DOHH2 (cell line): ENCODE results near the gene ZNF248.

Experiments
- H3F3A ChIP-seq: fragments of 200-600 bp; sonication (generic), shearing (Covaris generic); 2 replicates; pipeline ENCODE4 v1.6.0; 2016; ENCODE audit warnings: antibody characterized with exemption, mild to moderate bottlenecking; ENCODE audit not compliant: control insufficient read depth, insufficient read depth
- H3K27ac ChIP-seq: fragments of 200-600 bp; sonication (generic); 2 replicates; pipeline ENCODE4 v1.5.1; 2014; ENCODE audit warnings: low read depth, mild to moderate bottlenecking, low read length, moderate library complexity
- H3K27me3 ChIP-seq: fragments of 200-600 bp; sonication (generic); 2 replicates; pipeline ENCODE4 v1.6.1; 2014; ENCODE audit warnings: mild to moderate bottlenecking, low read length, mixed read lengths; ENCODE audit not compliant: control insufficient read depth
- H3K36me3 ChIP-seq: fragments of 200-600 bp; sonication (generic); 2 replicates; pipeline ENCODE4 v1.6.1; 2014; ENCODE audit warnings: mild to moderate bottlenecking, low read length, moderate library complexity, mixed read lengths; ENCODE audit not compliant: control insufficient read depth
- H3K4me1 ChIP-seq: fragments of 200-600 bp; sonication (generic); 2 replicates; pipeline ENCODE4 v1.6.1; 2014; ENCODE audit warnings: mild to moderate bottlenecking, low read length, mixed read lengths; ENCODE audit not compliant: control insufficient read depth
- H3K4me2 ChIP-seq: fragments of 200-600 bp; sonication (generic); 2 replicates; pipeline ENCODE4 v1.6.0; 2014; ENCODE audit warnings: mild to moderate bottlenecking, low read length, moderate library complexity
- H3K4me3 ChIP-seq: fragments of 200-600 bp; sonication (generic); 2 replicates; pipeline ENCODE4 v1.5.1; 2014; ENCODE audit warnings: mild to moderate bottlenecking, low read length, mixed read lengths
- H3K79me2 ChIP-seq: fragments of 200-600 bp; sonication (generic); 2 replicates; pipeline ENCODE4 v1.6.1; 2014; ENCODE audit warnings: mild to moderate bottlenecking, low read length, mixed read lengths; ENCODE audit not compliant: control insufficient read depth
- H3K9me2 ChIP-seq: fragments of 200-600 bp; sonication (generic); replicated peaks from 2 replicates; pipeline ENCODE4 v1.6.1; 2014; ENCODE audit warnings: mild to moderate bottlenecking, low read length, mixed read lengths; ENCODE audit not compliant: control insufficient read depth
- H3K9me3 ChIP-seq: fragments of 200-600 bp; sonication (generic); 2 replicates; pipeline ENCODE4 v1.6.1; 2014; ENCODE audit warnings: antibody characterized with exemption, low read length, mixed read lengths; ENCODE audit not compliant: control insufficient read depth, insufficient read depth
- H4K20me1 ChIP-seq: fragments of 200-600 bp; sonication (generic); 2 replicates; pipeline ENCODE4 v1.6.0; 2014; ENCODE audit warnings: low read depth, mild to moderate bottlenecking, antibody characterized with exemption, low read length, moderate library complexity; ENCODE audit not compliant: control insufficient read depth, insufficient read depth
- CTCF ChIP-seq: fragments of 200-600 bp; sonication (generic); IDR thresholded peaks from one replicate; pipeline ENCODE4 v1.5.1; 2014; ENCODE audit warnings: antibody characterized with exemption, mild to moderate bottlenecking, low read depth, low read length; ENCODE audit not compliant: poor library complexity, severe bottlenecking
- EZH2phosphoT487 ChIP-seq: fragments of 200-600 bp; sonication (generic); IDR thresholded peaks from 2 replicates; pipeline ENCODE4 v1.6.1; 2017; ENCODE audit warnings: borderline replicate concordance, mild to moderate bottlenecking, antibody characterized with exemption, low read length, moderate library complexity, mixed read lengths

ZNF248 gene

GRCh38 chr10:37821237-37821636, 36.2 kb downstream of the ZNF248 start:
- no peaks in the 10 kb centered on the region for H3K79me2 ChIP-seq
- no peaks in the 10 kb centered on the region for H3K4me1 ChIP-seq
- H3F3A ChIP-seq: no peaks in the 10 kb centered on the region
- H3K4me2 ChIP-seq: no peak overlapping the region
- TF ChIP-seq CTCF: no peak
- TF ChIP-seq EZH2phosphoT487: no peak
- H3K9me3 ChIP-seq: no peaks in the 10 kb centered on the region; the same call in 1 of the 2 replicates
- no peaks in the 10 kb centered on the region for H4K20me1 ChIP-seq
- H3K27ac ChIP-seq: no peak overlapping the region
- H3K27me3 ChIP-seq: no peaks in the 10 kb centered on the region
- no peaks in the 10 kb centered on the region for H3K9me2 ChIP-seq
- H3K36me3 ChIP-seq: no peaks in the 10 kb centered on the region
- H3K4me3 ChIP-seq: no peak overlapping the region

GRCh38 chr10:37819797-37820196, 37.6 kb downstream of the ZNF248 start:
- H3K27ac ChIP-seq: no peak overlapping the region
- no peaks in the 10 kb centered on the region for H3F3A ChIP-seq
- H3K27me3 ChIP-seq: no peaks in the 10 kb centered on the region
- no peaks in the 10 kb centered on the region for H3K36me3 ChIP-seq
- H3K4me3 ChIP-seq: no peak overlapping the region
- no peak overlapping the region for H3K4me2 ChIP-seq
- H4K20me1 ChIP-seq: no peaks in the 10 kb centered on the region
- no peaks in the 10 kb centered on the region; the same call in 1 of the 2 replicates for H3K9me3 ChIP-seq
- no peak for TF ChIP-seq CTCF
- no peak for TF ChIP-seq EZH2phosphoT487
- H3K4me1 ChIP-seq: no peaks in the 10 kb centered on the region
- no peaks in the 10 kb centered on the region for H3K9me2 ChIP-seq
- H3K79me2 ChIP-seq: no peaks in the 10 kb centered on the region

- Histone ChIP-seq H3K9me2 (no peaks in the 10 kb centered on the region), H3K27ac (no peak overlapping the region), H3K4me2 (no peak overlapping the region), H3K4me3 (no peak overlapping the region), H3K36me3 (no peaks in the 10 kb centered on the region), H3K4me1 (no peaks in the 10 kb centered on the region), H3K79me2 (no peaks in the 10 kb centered on the region), H3K9me3 (peaks cover 2% of the 10 kb centered on the region), H3K27me3 (no peaks in the 10 kb centered on the region), H4K20me1 (no peaks in the 10 kb centered on the region), H3F3A (no peaks in the 10 kb centered on the region)
- no peak for TF ChIP-seq EZH2phosphoT487
- no peak for TF ChIP-seq CTCF
Observed at GRCh38 chr10:37816290-37816689, 41.1 kb downstream of the ZNF248 start.

- H3K4me3 ChIP-seq: no peak overlapping the region
- H3K27ac ChIP-seq: no peak overlapping the region
- H3K27me3 ChIP-seq: no peaks in the 10 kb centered on the region
- no peaks in the 10 kb centered on the region for H3K9me2 ChIP-seq
- no peaks in the 10 kb centered on the region for H4K20me1 ChIP-seq
- TF ChIP-seq EZH2phosphoT487: no peak
- no peak for TF ChIP-seq CTCF
- H3K4me2 ChIP-seq: no peak overlapping the region
- peaks cover 2% of the 10 kb centered on the region for H3K9me3 ChIP-seq
- no peaks in the 10 kb centered on the region for H3K4me1 ChIP-seq
- H3F3A ChIP-seq: no peaks in the 10 kb centered on the region
- H3K36me3 ChIP-seq: no peaks in the 10 kb centered on the region
- H3K79me2 ChIP-seq: no peaks in the 10 kb centered on the region
Observed at GRCh38 chr10:37813763-37814162, 43.6 kb downstream of the ZNF248 start.
